ENCODE results near the gene CORO7.

The CORO7 gene

GRCh38 chr16:4354512-4355409 lies 61.6 kb downstream of the CORO7 start:
- H3K4me2 ChIP-seq (ENCODE audit: low read length), result no peak overlapping the region
- no peaks in the 10 kb centered on the region for H3K36me3 ChIP-seq (replicated peaks; ENCODE audit: low read depth, low read length)
- H2AFZ ChIP-seq (ENCODE audit: low read depth, low read length), result no peak overlapping the region
- no peak overlapping the region for H3K27ac ChIP-seq (ENCODE audit: low read length)
- no peaks in the 10 kb centered on the region for H4K20me1 ChIP-seq (ENCODE audit: insufficient read depth, low read length)
- H3K79me2 ChIP-seq (ENCODE audit: low read length), result peaks cover 14% of the 10 kb centered on the region
- H3K4me3 ChIP-seq (ENCODE audit: low read length), result no peak overlapping the region
- peaks cover 7% of the 10 kb centered on the region for H3K4me1 ChIP-seq (ENCODE audit: low read length)
- H3K9ac ChIP-seq (ENCODE audit: low read length), result no peak overlapping the region
- TF ChIP-seq EZH2phosphoT487 (IDR thresholded peaks at IDR 0.05; ENCODE audit: low read depth) (no peak), CTCF (IDR thresholded peaks at IDR 0.05; ENCODE audit: low read depth, low read length) (no peak)
- H3K9me3 ChIP-seq (ENCODE audit: insufficient read depth, low read length), result no peaks in the 10 kb centered on the region
- H3K27me3 ChIP-seq (ENCODE audit: low read depth, low read length), result no peaks in the 10 kb centered on the region

- Histone ChIP-seq H4K20me1 (ENCODE audit: insufficient read depth, low read length) (no peaks in the 10 kb centered on the region), H2AFZ (ENCODE audit: low read depth, low read length) (no peak overlapping the region), H3K4me3 (ENCODE audit: low read length) (no peak overlapping the region), H3K27ac (ENCODE audit: low read length) (no peak overlapping the region), H3K4me2 (ENCODE audit: low read length) (no peak overlapping the region), H3K9me3 (ENCODE audit: insufficient read depth, low read length) (no peaks in the 10 kb centered on the region), H3K36me3 (replicated peaks; ENCODE audit: low read depth, low read length) (no peaks in the 10 kb centered on the region), H3K79me2 (ENCODE audit: low read length) (peaks cover 25% of the 10 kb centered on the region), H3K9ac (ENCODE audit: low read length) (no peak overlapping the region), H3K4me1 (ENCODE audit: low read length) (peaks cover 9% of the 10 kb centered on the region), H3K27me3 (ENCODE audit: low read depth, low read length) (no peaks in the 10 kb centered on the region)
- TF ChIP-seq CTCF (IDR thresholded peaks at IDR 0.05; ENCODE audit: low read depth, low read length) (no peak), EZH2phosphoT487 (IDR thresholded peaks at IDR 0.05; ENCODE audit: low read depth) (no peak)
Observed at GRCh38 chr16:4353675-4354074, 62.7 kb downstream of the CORO7 start.

GRCh38 chr16:4352843-4353242 lies 63.6 kb downstream of the CORO7 start:
- peaks cover 9% of the 10 kb centered on the region for H3K4me1 ChIP-seq (ENCODE audit: low read length)
- no peaks in the 10 kb centered on the region for H3K9me3 ChIP-seq (ENCODE audit: insufficient read depth, low read length)
- H3K4me3 ChIP-seq (ENCODE audit: low read length), result no peak overlapping the region
- H3K36me3 ChIP-seq (replicated peaks; ENCODE audit: low read depth, low read length), result no peaks in the 10 kb centered on the region
- no peak overlapping the region for H3K9ac ChIP-seq (ENCODE audit: low read length)
- H3K79me2 ChIP-seq (ENCODE audit: low read length), result peaks cover 33% of the 10 kb centered on the region
- TF ChIP-seq CTCF (IDR thresholded peaks at IDR 0.05; ENCODE audit: low read depth, low read length), result no peak
- TF ChIP-seq EZH2phosphoT487 (IDR thresholded peaks at IDR 0.05; ENCODE audit: low read depth), result no peak
- H3K27ac ChIP-seq (ENCODE audit: low read length), result no peak overlapping the region
- H3K4me2 ChIP-seq (ENCODE audit: low read length), result no peak overlapping the region
- H4K20me1 ChIP-seq (ENCODE audit: insufficient read depth, low read length), result peaks cover 5% of the 10 kb centered on the region
- H3K27me3 ChIP-seq (ENCODE audit: low read depth, low read length), result no peaks in the 10 kb centered on the region
- H2AFZ ChIP-seq (ENCODE audit: low read depth, low read length), result no peak overlapping the region

- Histone ChIP-seq H3K4me2 (ENCODE audit: low read length) (peak overlapping the region; percentile 79), H3K27me3 (ENCODE audit: low read depth, low read length) (no peaks in the 10 kb centered on the region), H3K9me3 (ENCODE audit: insufficient read depth, low read length) (no peaks in the 10 kb centered on the region), H3K36me3 (replicated peaks; ENCODE audit: low read depth, low read length) (no peaks in the 10 kb centered on the region), H2AFZ (ENCODE audit: low read depth, low read length) (no peak overlapping the region), H3K27ac (ENCODE audit: low read length) (no peak overlapping the region), H3K79me2 (ENCODE audit: low read length) (peaks cover 43% of the 10 kb centered on the region), H3K4me3 (ENCODE audit: low read length) (peak overlapping the region; percentile 59), H3K9ac (ENCODE audit: low read length) (no peak overlapping the region), H3K4me1 (ENCODE audit: low read length) (peaks cover 9% of the 10 kb centered on the region), H4K20me1 (ENCODE audit: insufficient read depth, low read length) (peaks cover 11% of the 10 kb centered on the region)
- TF ChIP-seq EZH2phosphoT487 (IDR thresholded peaks at IDR 0.05; ENCODE audit: low read depth) (no peak), CTCF (IDR thresholded peaks at IDR 0.05; ENCODE audit: low read depth, low read length) (no peak)
Observed at GRCh38 chr16:4351880-4352279, 64.5 kb downstream of the CORO7 start.

All from OCI-LY3 (cell line).